H1 (cell line): ENCODE measurements around the gene LRRTM3.

Experiments used
- ATF2 ChIP-seq: IDR thresholded peaks from 2 replicates; pipeline ENCODE4 v1.6.1; 2012; ENCODE audit warnings: low read length, inconsistent platforms
- CTCF ChIP-seq, 3 experiments: IDR thresholded peaks; 1 replicate in 2 of 3; 2 replicates in 1 of 3; pipeline versions ENCODE4 v1.5.1 to v1.6.1; 2011; ENCODE audit warnings: low read length in 3 of 3, mild to moderate bottlenecking in 3 of 3, inconsistent platforms in 2 of 3, low read depth in 1 of 3, moderate library complexity in 1 of 3; ENCODE audit not compliant: insufficient read depth in 1 of 3; ENCODE audit errors: control extremely low read depth in 1 of 3
- EP300 ChIP-seq, 2 experiments: IDR thresholded peaks; 1 replicate in 1 of 2; 2 replicates in 1 of 2; pipeline ENCODE4 v1.6.1; 2011 to 2012; ENCODE audit warnings: low read depth in 2 of 2, low read length in 2 of 2, mild to moderate bottlenecking in 2 of 2, borderline replicate concordance in 1 of 2, inconsistent platforms in 1 of 2, moderate library complexity in 1 of 2
- GABPA ChIP-seq: IDR thresholded peaks from 2 replicates; pipeline ENCODE4 v1.6.1; 2011; ENCODE audit warnings: mild to moderate bottlenecking, low read length, moderate library complexity, borderline replicate concordance; ENCODE audit not compliant: insufficient read depth
- JUN ChIP-seq: IDR thresholded peaks from 2 replicates; pipeline ENCODE4 v1.6.1; 2011; ENCODE audit warnings: low read depth, mild to moderate bottlenecking, improper control_type of control experiment, low read length
- KDM1A ChIP-seq: fragments of 200-600, 300-600 bp; sonication (generic); IDR thresholded peaks from 2 replicates; pipeline ENCODE4 v1.7.1; 2016; ENCODE audit warnings: mild to moderate bottlenecking, low read length, borderline replicate concordance
- MAX ChIP-seq: IDR thresholded peaks from 2 replicates; pipeline ENCODE4 v1.6.1; 2012; ENCODE audit warnings: inconsistent platforms
- PHF8 ChIP-seq: fragments of 200-600 bp; sonication (generic); conservative IDR thresholded peaks from 2 replicates; pipeline ENCODE4 v1.7.1; 2012; ENCODE audit warnings: low read depth, mild to moderate bottlenecking, inconsistent platforms, low read length, moderate library complexity
- POLR2A ChIP-seq, 2 experiments: IDR thresholded peaks; 1 replicate in 1 of 2; 2 replicates in 1 of 2; pipeline ENCODE4 v1.6.1; 2011; ENCODE audit warnings: low read depth in 2 of 2, low read length in 2 of 2, mild to moderate bottlenecking in 2 of 2; ENCODE audit errors: control extremely low read depth in 1 of 2
- POLR2AphosphoS5 ChIP-seq: IDR thresholded peaks from 2 replicates; pipeline ENCODE4 v1.6.1; 2011; ENCODE audit warnings: low read depth, low read length
- RNF2 ChIP-seq: fragments of 200-900, 300-1000 bp; sonication (generic); IDR thresholded peaks from 2 replicates; pipeline ENCODE4 v1.7.1; 2016; ENCODE audit warnings: borderline replicate concordance, low read depth, mild to moderate bottlenecking, antibody characterized with exemption, low read length; ENCODE audit not compliant: poor library complexity, severe bottlenecking; ENCODE audit errors: missing control alignments
- USF2 ChIP-seq: IDR thresholded peaks from 2 replicates; pipeline ENCODE4 v1.6.1; 2011; ENCODE audit warnings: low read length, improper control_type of control experiment
- YY1 ChIP-seq: IDR thresholded peaks from 2 replicates; pipeline ENCODE4 v1.6.1; 2011; ENCODE audit warnings: low read depth, mild to moderate bottlenecking, low read length

GRCh38 chr10:67114945-67115344, 189.1 kb downstream of the LRRTM3 start:
- no peak for TF ChIP-seq PHF8
- TF ChIP-seq KDM1A = no peak
- TF ChIP-seq RNF2 = no peak
- no peak for TF ChIP-seq CTCF (IDR thresholded peaks at IDR 0.05; ENCODE audit: control extremely low read depth in 1 of 3, insufficient read depth in 1 of 3, low read depth in 1 of 3, low read length in 3 of 3)
- no peak for TF ChIP-seq POLR2A (IDR thresholded peaks at IDR 0.05; ENCODE audit: control extremely low read depth in 1 of 2, low read depth in 2 of 2, low read length in 2 of 2)
- TF ChIP-seq POLR2AphosphoS5 = no peak
- TF ChIP-seq ATF2 = no peak
- TF ChIP-seq JUN = no peak
- no peak for TF ChIP-seq YY1
- TF ChIP-seq EP300 (IDR thresholded peaks at IDR 0.05; ENCODE audit: borderline replicate concordance in 1 of 2, low read depth in 2 of 2, low read length in 2 of 2) = no peak
- TF ChIP-seq USF2 = no peak
- TF ChIP-seq GABPA = no peak
- TF ChIP-seq MAX = no peak
